AG09309 (cell line): Measurements from ENCODE around the gene TPO.
A peak's percentile ranks its signal among the peaks of the same experiment; 100 is the strongest.

Experiments used
- DNase-seq: peaks from one replicate; pipeline ENCODE4 v3.0.0-alpha.2; 2010; ENCODE audit warnings: low read depth
- H3K4me3 ChIP-seq: 2 replicates; pipeline ENCODE4 v1.5.1; 2011; ENCODE audit warnings: mild to moderate bottlenecking, low read depth, low read length, moderate library complexity; ENCODE audit not compliant: control insufficient read depth
- TF ChIP-seq, protein P1 (sequence below): IDR thresholded peaks from 2 replicates; pipeline ENCODE4 v1.5.1; 2011; ENCODE audit warnings: mild to moderate bottlenecking, low read depth, low read length, inconsistent platforms; ENCODE audit not compliant: insufficient read depth, control insufficient read depth; ENCODE audit errors: missing control alignments

TPO gene

DNA sequence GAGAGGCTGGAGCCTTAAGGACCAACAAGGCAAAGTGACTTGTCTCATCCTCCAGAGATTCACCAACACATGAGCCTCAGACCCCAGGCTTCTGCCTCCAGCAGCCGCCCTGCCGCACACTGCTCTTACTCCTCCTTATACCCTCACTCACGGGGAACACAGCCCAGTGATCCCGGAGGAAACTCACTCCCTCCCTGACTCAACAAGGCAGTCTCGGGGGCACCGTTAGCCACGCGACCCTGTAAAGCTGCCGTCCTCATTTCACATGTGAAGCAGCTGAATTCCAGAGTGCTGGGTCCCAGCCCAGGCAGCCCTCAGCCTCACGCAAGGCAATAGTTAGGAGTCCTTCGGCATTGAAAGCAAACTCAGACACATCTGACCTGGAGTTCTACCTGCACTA lies 129.7 kb downstream of the TPO start:
- TF ChIP-seq, protein P1, sequence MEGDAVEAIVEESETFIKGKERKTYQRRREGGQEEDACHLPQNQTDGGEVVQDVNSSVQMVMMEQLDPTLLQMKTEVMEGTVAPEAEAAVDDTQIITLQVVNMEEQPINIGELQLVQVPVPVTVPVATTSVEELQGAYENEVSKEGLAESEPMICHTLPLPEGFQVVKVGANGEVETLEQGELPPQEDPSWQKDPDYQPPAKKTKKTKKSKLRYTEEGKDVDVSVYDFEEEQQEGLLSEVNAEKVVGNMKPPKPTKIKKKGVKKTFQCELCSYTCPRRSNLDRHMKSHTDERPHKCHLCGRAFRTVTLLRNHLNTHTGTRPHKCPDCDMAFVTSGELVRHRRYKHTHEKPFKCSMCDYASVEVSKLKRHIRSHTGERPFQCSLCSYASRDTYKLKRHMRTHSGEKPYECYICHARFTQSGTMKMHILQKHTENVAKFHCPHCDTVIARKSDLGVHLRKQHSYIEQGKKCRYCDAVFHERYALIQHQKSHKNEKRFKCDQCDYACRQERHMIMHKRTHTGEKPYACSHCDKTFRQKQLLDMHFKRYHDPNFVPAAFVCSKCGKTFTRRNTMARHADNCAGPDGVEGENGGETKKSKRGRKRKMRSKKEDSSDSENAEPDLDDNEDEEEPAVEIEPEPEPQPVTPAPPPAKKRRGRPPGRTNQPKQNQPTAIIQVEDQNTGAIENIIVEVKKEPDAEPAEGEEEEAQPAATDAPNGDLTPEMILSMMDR = no peak
- DNase-seq = no peak
- no peak overlapping the region for H3K4me3 ChIP-seq

DNA sequence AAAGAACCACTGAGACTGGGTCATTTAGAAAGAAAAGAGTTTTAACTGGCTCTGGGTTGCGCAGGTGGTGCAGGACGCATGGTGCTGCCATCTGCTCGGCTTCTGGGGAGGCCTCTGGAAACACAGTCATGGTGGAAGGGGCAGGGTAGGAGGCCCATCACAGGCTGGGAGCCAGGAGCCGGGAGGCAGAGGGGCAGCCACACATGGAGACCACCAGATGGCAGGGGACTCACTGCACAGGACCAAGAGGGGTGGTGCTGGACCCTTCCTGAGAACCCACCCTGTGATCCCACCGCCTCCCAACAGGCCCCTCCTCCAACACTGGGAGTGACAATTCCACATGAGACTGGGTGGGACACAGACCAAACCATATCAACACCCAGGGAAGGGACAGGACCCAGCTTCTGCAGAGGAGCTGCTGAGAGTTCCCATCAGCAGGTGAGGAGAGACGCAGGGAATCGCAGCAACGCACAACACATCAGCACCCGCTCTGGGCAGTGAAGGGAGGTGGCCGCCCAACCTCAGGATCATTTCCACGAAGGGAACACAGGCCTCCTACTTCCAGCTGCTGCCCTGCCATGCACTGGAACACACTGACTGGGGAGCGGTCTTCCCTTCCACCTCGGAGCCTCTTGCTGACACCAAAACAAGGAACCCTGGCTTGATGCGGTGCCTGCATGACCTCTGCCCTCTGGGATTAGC lies 130.7 kb downstream of the TPO start:
- DNase-seq = no peak
- H3K4me3 ChIP-seq = no peak overlapping the region
- TF ChIP-seq, protein P1 = no peak

DNA sequence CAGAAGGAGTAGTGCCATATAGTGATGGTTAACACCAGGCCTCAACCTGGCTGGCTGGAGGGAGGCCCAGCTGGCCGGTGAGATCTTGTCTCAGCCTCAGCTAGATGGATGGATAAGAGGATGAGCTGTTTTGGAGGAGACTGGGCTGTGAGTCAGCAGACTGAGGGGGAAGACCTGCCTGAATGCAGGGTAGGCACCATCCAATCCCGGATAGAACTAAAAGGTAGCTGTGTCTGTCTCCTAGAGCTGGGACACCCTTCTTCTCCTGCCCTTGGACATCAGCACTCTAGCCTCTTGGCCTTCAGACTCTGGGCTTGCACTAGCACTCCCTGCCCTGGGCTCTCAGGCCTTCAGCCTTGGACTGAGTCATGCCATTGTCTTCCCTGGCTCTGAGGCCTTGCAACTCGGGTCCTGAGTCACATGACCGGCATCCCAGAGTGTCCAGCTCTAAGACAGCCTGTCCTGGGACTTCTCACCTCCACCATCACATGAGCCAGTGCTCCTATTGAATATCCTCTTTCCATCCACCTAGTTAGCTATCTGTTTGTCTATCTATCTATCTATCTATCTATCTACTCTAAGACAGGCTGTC lies 131.3 kb downstream of the TPO start:
- DNase-seq = no peak
- TF ChIP-seq, protein P1 = no peak
- no peak overlapping the region for H3K4me3 ChIP-seq

DNA sequence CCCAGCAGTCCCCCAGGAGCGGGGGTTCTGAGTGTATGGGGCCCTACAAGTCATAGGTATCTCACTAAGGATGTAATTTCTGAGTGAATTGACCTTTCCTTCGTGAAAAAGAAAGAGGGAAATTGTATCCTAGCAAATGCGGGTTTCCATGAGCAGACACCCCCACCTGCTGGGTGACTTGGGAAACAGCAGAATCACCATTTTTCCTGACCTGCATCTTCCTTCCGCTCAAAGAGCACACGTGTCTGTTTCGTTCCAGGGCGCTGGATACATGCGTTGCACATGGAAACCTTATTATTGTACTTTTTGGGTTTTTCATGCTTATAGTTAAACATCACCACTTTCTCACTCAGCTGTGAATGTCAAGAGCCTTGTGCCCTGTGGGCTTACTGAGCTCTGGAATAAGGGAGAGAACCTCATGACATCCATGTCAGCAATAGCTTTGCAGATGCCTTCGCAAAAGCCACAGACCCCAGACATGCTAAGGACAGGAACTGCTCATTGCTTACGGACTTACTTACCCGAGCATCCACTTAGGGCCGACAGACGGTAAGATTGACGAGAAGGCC lies 132.8 kb downstream of the TPO start:
- TF ChIP-seq, protein P1 = peak; percentile 88
- DNase-seq = no peak
- no peak overlapping the region for H3K4me3 ChIP-seq

DNA sequence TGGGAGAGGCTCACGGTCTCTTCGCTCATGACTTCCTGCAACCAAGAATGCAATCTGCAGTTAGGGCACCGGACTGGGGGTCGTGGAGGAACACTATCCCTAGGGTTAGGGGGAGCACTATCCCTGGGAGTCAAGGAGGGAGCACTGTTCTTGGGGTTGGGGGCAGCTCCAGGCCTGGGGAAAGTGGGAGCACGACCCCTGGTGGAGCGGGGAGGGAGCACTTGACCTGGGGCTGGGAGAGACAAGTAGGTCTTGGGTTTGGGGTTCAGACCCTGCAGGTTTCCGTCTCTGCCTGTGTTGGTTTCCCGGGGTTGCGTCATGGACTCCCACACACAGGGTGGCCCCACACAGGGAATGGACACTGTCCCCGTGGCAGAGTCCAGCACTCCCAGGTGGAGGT lies 133.6 kb downstream of the TPO start:
- no peak overlapping the region for H3K4me3 ChIP-seq
- no peak for DNase-seq
- TF ChIP-seq, protein P1 = peak; percentile 16

DNA sequence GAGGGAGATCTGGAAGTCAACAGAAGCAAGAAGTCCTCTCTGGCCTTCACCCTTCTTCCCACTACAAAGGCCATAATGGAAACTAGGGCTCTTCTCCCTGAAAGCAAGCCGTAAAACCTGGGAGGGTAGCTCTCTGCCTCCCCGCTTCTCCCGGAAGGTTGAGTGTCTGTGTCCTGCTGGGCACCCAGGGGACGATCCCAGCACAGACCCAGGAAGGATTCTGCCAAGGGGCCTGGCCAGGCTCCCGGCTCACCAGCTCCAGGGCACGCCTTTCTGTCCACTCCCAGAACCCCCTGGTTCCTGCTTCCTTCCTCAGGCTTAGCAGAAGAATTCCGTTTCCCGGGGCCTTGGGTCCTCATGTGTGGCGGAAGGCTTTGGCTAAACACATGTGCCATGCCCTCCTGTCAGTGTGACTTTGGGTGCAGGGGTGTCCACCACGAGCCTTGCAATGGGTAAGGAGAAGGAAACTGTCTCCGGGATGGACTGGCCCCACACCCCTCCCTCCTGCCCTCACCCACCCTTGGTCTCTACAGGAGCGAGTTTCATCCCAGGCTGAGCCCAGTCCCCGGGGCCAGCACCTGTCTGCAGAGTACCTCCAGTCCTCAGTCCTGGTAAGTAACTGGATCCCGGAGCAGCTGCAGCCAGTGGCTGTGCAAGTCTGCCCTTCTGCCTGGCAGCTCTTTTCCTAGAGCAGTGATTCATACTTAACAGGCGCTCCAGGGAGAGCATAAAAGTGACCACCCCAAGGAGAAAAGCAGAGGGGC lies 135.8 kb downstream of the TPO start:
- DNase-seq = no peak
- TF ChIP-seq, protein P1 = no peak
- H3K4me3 ChIP-seq = no peak overlapping the region
